ENCODE measurements around the gene IL18RAP.

Gene IL18RAP

DNA sequence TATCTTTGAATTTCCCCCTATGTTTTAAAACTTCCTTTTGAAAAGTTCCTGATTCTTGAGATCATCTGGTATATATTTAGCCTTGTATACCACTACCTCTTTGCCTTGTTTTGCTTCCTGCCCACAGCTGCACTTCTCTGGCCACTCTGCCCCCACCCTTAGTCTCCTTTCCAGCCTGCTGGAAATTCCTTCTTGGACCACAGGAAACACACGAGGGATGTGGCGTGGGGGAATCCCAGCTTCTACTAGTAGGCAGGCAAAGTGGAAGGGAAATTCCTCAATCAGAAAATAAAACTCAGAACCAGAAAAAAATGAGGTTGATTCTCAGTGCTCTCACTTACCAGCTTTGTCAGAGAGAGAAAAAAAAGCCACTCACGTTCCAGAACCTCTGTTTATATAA, 13.4 kb downstream of the IL18RAP start:
- no peak overlapping the region for H3K4me3 ChIP-seq (replicated peaks; ENCODE audit: low read depth, low read length)
- no peak for DNase-seq (ENCODE audit: extremely low read depth, low read depth)
- TF ChIP-seq, protein P1, sequence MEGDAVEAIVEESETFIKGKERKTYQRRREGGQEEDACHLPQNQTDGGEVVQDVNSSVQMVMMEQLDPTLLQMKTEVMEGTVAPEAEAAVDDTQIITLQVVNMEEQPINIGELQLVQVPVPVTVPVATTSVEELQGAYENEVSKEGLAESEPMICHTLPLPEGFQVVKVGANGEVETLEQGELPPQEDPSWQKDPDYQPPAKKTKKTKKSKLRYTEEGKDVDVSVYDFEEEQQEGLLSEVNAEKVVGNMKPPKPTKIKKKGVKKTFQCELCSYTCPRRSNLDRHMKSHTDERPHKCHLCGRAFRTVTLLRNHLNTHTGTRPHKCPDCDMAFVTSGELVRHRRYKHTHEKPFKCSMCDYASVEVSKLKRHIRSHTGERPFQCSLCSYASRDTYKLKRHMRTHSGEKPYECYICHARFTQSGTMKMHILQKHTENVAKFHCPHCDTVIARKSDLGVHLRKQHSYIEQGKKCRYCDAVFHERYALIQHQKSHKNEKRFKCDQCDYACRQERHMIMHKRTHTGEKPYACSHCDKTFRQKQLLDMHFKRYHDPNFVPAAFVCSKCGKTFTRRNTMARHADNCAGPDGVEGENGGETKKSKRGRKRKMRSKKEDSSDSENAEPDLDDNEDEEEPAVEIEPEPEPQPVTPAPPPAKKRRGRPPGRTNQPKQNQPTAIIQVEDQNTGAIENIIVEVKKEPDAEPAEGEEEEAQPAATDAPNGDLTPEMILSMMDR (IDR thresholded peaks at IDR 0.05; ENCODE audit: low read depth, low read length, missing control alignments): no peak

- TF ChIP-seq, protein P1 (IDR thresholded peaks at IDR 0.05; ENCODE audit: low read depth, low read length, missing control alignments): no peak
- no peak overlapping the region for H3K4me3 ChIP-seq (replicated peaks; ENCODE audit: low read depth, low read length)
These were observed 14.2 kb downstream of the IL18RAP start for GRCh38 chr2:102437122-102437521.

DNA sequence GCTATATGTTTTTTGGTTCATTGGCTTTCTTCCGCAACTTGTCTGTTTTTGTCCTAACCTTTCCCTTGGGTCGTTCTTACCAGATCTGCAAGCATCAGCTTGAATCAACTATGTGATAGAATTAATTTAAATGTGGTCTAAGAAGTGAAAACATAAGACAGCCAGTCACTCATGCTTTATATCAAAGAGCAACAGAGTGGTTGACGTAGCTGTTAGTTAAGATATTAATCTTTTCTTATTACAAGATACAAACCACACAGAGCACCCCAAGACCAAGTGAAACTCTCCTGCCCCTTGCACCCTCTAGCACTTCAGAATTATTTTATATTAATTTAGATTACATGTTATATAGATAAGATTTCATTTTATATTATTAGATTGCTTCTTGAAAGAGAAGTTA, 15.2 kb downstream of the IL18RAP start:
- no peak for DNase-seq (ENCODE audit: extremely low read depth, low read depth)
- H3K4me3 ChIP-seq (replicated peaks; ENCODE audit: low read depth, low read length): no peak overlapping the region
- TF ChIP-seq, protein P1 (IDR thresholded peaks at IDR 0.05; ENCODE audit: low read depth, low read length, missing control alignments): no peak

More at GRCh38 chr2:102437122-102437521, 14.2 kb downstream of the IL18RAP start:
- no peak for DNase-seq (ENCODE audit: extremely low read depth, low read depth)

- TF ChIP-seq, protein P1 (IDR thresholded peaks at IDR 0.05; ENCODE audit: low read depth, low read length, missing control alignments): no peak
- DNase-seq (ENCODE audit: extremely low read depth, low read depth): no peak
- no peak overlapping the region for H3K4me3 ChIP-seq (replicated peaks; ENCODE audit: low read depth, low read length)
These were observed 15.6 kb downstream of the IL18RAP start for GRCh38 chr2:102438578-102438977.

DNA sequence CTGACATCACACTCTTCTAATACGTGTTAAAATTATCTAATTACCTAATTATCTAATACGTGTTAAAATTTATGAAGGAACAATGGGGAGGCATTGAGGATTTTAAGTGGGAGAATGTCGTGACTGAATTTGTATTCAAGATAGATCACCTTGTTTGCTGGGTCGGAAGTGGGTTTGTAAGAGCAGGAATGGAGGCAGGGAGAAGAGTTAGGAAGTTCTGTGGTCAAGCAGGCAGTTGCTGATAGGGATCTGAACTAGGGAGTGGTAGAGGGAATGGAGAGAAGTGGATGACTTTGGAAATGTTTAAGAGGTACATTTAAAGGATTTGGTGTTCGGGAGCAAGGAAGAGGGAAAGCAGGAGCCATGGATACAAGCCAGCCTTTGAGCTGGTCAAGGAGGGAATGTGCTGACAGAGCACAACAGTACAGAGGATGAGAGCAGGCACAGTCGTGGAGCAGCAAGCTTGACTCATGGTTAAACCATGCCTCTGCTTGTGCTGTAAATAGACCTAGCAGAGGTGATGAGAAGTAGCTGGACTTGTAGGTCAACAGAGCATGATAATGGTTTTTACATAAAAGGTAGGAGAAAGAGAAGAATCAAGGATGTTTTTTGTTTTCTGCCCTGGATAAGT, 16.2 kb downstream of the IL18RAP start:
- TF ChIP-seq, protein P1 (IDR thresholded peaks at IDR 0.05; ENCODE audit: low read depth, low read length, missing control alignments): no peak
- no peak for DNase-seq (ENCODE audit: extremely low read depth, low read depth)
- H3K4me3 ChIP-seq (replicated peaks; ENCODE audit: low read depth, low read length): no peak overlapping the region

- TF ChIP-seq, protein P1 (IDR thresholded peaks at IDR 0.05; ENCODE audit: low read depth, low read length, missing control alignments): peak; percentile 64
- DNase-seq (ENCODE audit: extremely low read depth, low read depth): no peak
These were observed 20.2 kb downstream of the IL18RAP start for GRCh38 chr2:102442967-102443828.

More at GRCh38 chr2:102442967-102443828, 20.2 kb downstream of the IL18RAP start:
- no peak overlapping the region for H3K4me3 ChIP-seq (replicated peaks; ENCODE audit: low read depth, low read length)
